OCI-LY1 (cell line): ENCODE measurements around the gene MILR1.

Source experiments
- CTCF ChIP-seq: fragments of 200-600 bp; sonication (generic), shearing (Covaris generic); IDR thresholded peaks from 2 replicates; pipeline ENCODE4 v1.5.1; 2017; ENCODE audit warnings: mild to moderate bottlenecking, antibody characterized with exemption, low read length, moderate library complexity, mixed read lengths
- EZH2 ChIP-seq: fragments of 200-600 bp; sonication (generic), shearing (Covaris generic); IDR thresholded peaks from 2 replicates; pipeline ENCODE4 v1.8.0; 2017; ENCODE audit warnings: borderline replicate concordance, mixed run types, mild to moderate bottlenecking, antibody characterized with exemption, low read length, moderate library complexity, mixed read lengths

- TF ChIP-seq CTCF (no peak), EZH2 (no peak)
Observed at GRCh38 chr17:64411999-64412771, 36.7 kb upstream of the MILR1 start.
